GM12873 (cell line): ENCODE measurements around the gene MAP2K5.

Experiments
- CTCF ChIP-seq: IDR thresholded peaks from 2 replicates; pipeline ENCODE4 v1.5.1; 2012; ENCODE audit warnings: low read depth, mild to moderate bottlenecking, moderate library complexity, low read length, control low read depth; ENCODE audit not compliant: insufficient read depth; ENCODE audit errors: missing control alignments

MAP2K5 gene

GRCh38 chr15:67543348-67543718, 830 bp downstream of the MAP2K5 start:
- TF ChIP-seq CTCF = no peak

GRCh38 chr15:67544475-67544874, 2.0 kb downstream of the MAP2K5 start:
- no peak for TF ChIP-seq CTCF

GRCh38 chr15:67545864-67546263, 3.4 kb downstream of the MAP2K5 start:
- TF ChIP-seq CTCF = no peak

- TF ChIP-seq CTCF = no peak
Observed at GRCh38 chr15:67547064-67547463, 4.6 kb downstream of the MAP2K5 start.

GRCh38 chr15:67547836-67548235, 5.3 kb downstream of the MAP2K5 start:
- TF ChIP-seq CTCF = no peak

- TF ChIP-seq CTCF = no peak
Observed at GRCh38 chr15:67548236-67548852, 5.8 kb downstream of the MAP2K5 start.

GRCh38 chr15:67548862-67549651, 6.6 kb downstream of the MAP2K5 start:
- TF ChIP-seq CTCF = no peak
